HL-60 (cell line): ENCODE measurements around the gene TNXB.

Experiments
- CTCF ChIP-seq: IDR thresholded peaks from one replicate; pipeline ENCODE4 v1.5.1; 2011; ENCODE audit warnings: low read length, control low read depth, inconsistent platforms; ENCODE audit not compliant: insufficient read depth
- POLR2AphosphoS5 ChIP-seq: IDR thresholded peaks from 2 replicates; pipeline ENCODE4 v1.6.1; 2012; ENCODE audit warnings: low read depth

GRCh38 chr6:32095338-32096086 lies 13.6 kb downstream of the TNXB start:
- TF ChIP-seq CTCF (no peak), POLR2AphosphoS5 (no peak)
